Lung (tissue), 12 donors: ENCODE data around the gene THTPA. TPM values are rescaled to one million over a fixed set of nuclear protein-coding genes. Genes with fewer than 3 reads are reported as not detected.

Experiments
- ATAC-seq: fragments of 200-7000 bp; cut with Tn5 transposase; one replicate; pipeline ENCODE4 v1.9.1; 2020; ENCODE audit warnings: moderate number of reproducible peaks; ENCODE audit not compliant: insufficient read depth, low FRiP score
- DNase-seq, 3 donors: peaks; one replicate each; pipeline ENCODE4 v3.0.0-alpha.2; 2013 to 2017
- H3K27ac ChIP-seq, 2 donors: one replicate each; pipeline ENCODE4 v1.5.1; 2013; ENCODE audit warnings: mild to moderate bottlenecking in 2 of 2, moderate library complexity in 2 of 2, control low read depth in 1 of 2, inconsistent platforms in 1 of 2, low read depth in 1 of 2, low read length in 1 of 2
- H3K27me3 ChIP-seq, 3 donors: one replicate each; pipeline ENCODE4 v1.5.1; 2013; ENCODE audit warnings: low read length in 2 of 3; ENCODE audit not compliant: control insufficient read depth in 3 of 3, insufficient read depth in 3 of 3
- H3K36me3 ChIP-seq, 4 donors: one replicate each; pipeline ENCODE4 v1.5.1; 2013; ENCODE audit warnings: low read length in 4 of 4, mild to moderate bottlenecking in 1 of 4, moderate library complexity in 1 of 4; ENCODE audit not compliant: control insufficient read depth in 4 of 4, insufficient read depth in 4 of 4
- H3K4me1 ChIP-seq, 5 donors: one replicate each; pipeline ENCODE4 v1.5.1; 2013; ENCODE audit warnings: low read length in 5 of 5, mild to moderate bottlenecking in 2 of 5, moderate library complexity in 1 of 5; ENCODE audit not compliant: control insufficient read depth in 5 of 5, insufficient read depth in 5 of 5
- H3K4me3 ChIP-seq: one replicate; pipeline ENCODE4 v1.5.1; 2013; ENCODE audit warnings: mild to moderate bottlenecking, control low read depth, moderate library complexity
- H3K9ac ChIP-seq, 2 donors: one replicate each; pipeline ENCODE4 v1.5.1; 2013; ENCODE audit warnings: low read length in 2 of 2, control low read depth in 1 of 2; ENCODE audit not compliant: insufficient read depth in 1 of 2
- H3K9me3 ChIP-seq, 4 donors: one replicate each; pipeline ENCODE4 v1.5.1; 2013; ENCODE audit warnings: low read length in 3 of 4, mild to moderate bottlenecking in 1 of 4, moderate library complexity in 1 of 4; ENCODE audit not compliant: control insufficient read depth in 4 of 4, insufficient read depth in 3 of 4
- CTCF ChIP-seq: IDR thresholded peaks from 2 replicates; pipeline ENCODE4 v1.5.1; 2012; ENCODE audit warnings: mild to moderate bottlenecking; ENCODE audit errors: control extremely low read depth, extremely low read depth
- WGBS, 2 donors: extraction: QIAGEN DNeasy Blood & Tissue Kit; methylation state at CpG; one replicate each; pipeline ENCODE4 v1.1.7; 2013; 5-methylcytosine and 5-hydroxymethylcytosine counted together
- polyA plus RNA-seq, 2 donors: library from polyadenylated mRNA; stranded (reverse); fragments of 200-250 nt; gene quantifications; one replicate each; pipeline ENCODE4 v1.2.1, GENCODE V29; 2013
- total RNA-seq, 2 donors: library from RNA; depleted of rRNA in 1 of 2; stranded (reverse); fragments of >200 nt in 1 of 2; gene quantifications; one replicate each; pipeline ENCODE4 v1.2.1, GENCODE V29; 2014 to 2021
- donor health status: control.
- donor health status: control.
- donor health status: Bipolar disorder and iron deficiency.
- donor health status: healthy.
- donor health status: DM: yes; HTN: yes; CAD: no.

The THTPA gene
- total and polyA plus RNA-seq, 4 donors: 7.7 to 22.1 (median 14.1) TPM

GRCh38 chr14:23555533-23555881, 564 bp upstream of the THTPA start:
- TF ChIP-seq CTCF: no peak
- peaks cover 0 to 6% (median 5%) of the 10 kb centered on the region in 3 donors for H3K27me3 ChIP-seq
- peaks cover 0 to 14% (median 8%) of the 10 kb centered on the region in 4 donors for H3K36me3 ChIP-seq
- 2% methylated on average over 14 of the region's 14 CpGs for WGBS, 2 donors
- DNase-seq (no peak), ATAC-seq (no peak)
- H3K4me3 ChIP-seq: peak overlapping the region; percentile 79
- peaks cover 0 to 24% (median 4%) of the 10 kb centered on the region in 5 donors for H3K4me1 ChIP-seq
- H3K9me3 ChIP-seq: no peaks in the 10 kb centered on the region
- peak overlapping the region; percentile 97 to 98 for H3K27ac ChIP-seq
- no peak overlapping the region for H3K9ac ChIP-seq

- Histone ChIP-seq H3K27me3 (no peaks in the 10 kb centered on the region), H3K9me3 (no peaks in the 10 kb centered on the region), H3K4me3 (peak overlapping the region; percentile 79), H3K9ac (peak overlapping the region; percentile 68 to 71), H3K27ac (peak overlapping the region; percentile 97 to 98), H3K36me3 (peaks cover 0 to 23% (median 12%) of the 10 kb centered on the region in 4 donors), H3K4me1 (peaks cover 0 to 12% (median 4%) of the 10 kb centered on the region in 5 donors)
- 47 to 58% methylated on average over 17 of the region's 17 CpGs for WGBS, 2 donors
- no peak for TF ChIP-seq CTCF
- ATAC-seq: no peak
- DNase-seq: no peak
These were observed 799 bp downstream of the THTPA start for GRCh38 chr14:23556700-23557440.

GRCh38 chr14:23557521-23557920, 1.4 kb downstream of the THTPA start:
- 53 to 84% methylated on average over 2 of the region's 2 CpGs for WGBS, 2 donors
- ATAC-seq: no peak
- no peak for TF ChIP-seq CTCF
- Histone ChIP-seq H3K27ac (no peak overlapping the region), H3K27me3 (no peaks in the 10 kb centered on the region), H3K9me3 (no peaks in the 10 kb centered on the region), H3K4me3 (no peak overlapping the region), H3K4me1 (peaks cover 0 to 10% (median 4%) of the 10 kb centered on the region in 5 donors), H3K9ac (no peak overlapping the region), H3K36me3 (peaks cover 0 to 26% (median 14%) of the 10 kb centered on the region in 4 donors)
- no peak for DNase-seq

GRCh38 chr14:23557946-23558345, 1.9 kb downstream of the THTPA start:
- no peak for TF ChIP-seq CTCF
- Histone ChIP-seq H3K27ac (no peak overlapping the region), H3K9me3 (no peaks in the 10 kb centered on the region), H3K27me3 (no peaks in the 10 kb centered on the region), H3K4me1 (peaks cover 0 to 10% (median 4%) of the 10 kb centered on the region in 5 donors), H3K36me3 (peaks cover 0 to 26% (median 14%) of the 10 kb centered on the region in 4 donors), H3K9ac (no peak overlapping the region), H3K4me3 (no peak overlapping the region)
- ATAC-seq (no peak), DNase-seq (no peak)
- 95% methylated on average over 1 of the region's 1 CpG for WGBS, 2 donors
